GM12878 (cell line): ENCODE results near the gene LSM3. TPM values are rescaled to one million over a fixed set of nuclear protein-coding genes. Genes with fewer than 3 reads are reported as not detected.

Source experiments
- ATAC-seq: fragments of 200-7000 bp; cut with Tn5 transposase; 3 replicates; pipeline ENCODE4 v1.9.1; 2020; ENCODE audit warnings: mild to moderate bottlenecking, moderate library complexity
- BruUV-seq: library from RNA; stranded (reverse); fragments of 400-500 nt; replicated peaks from 2 replicates; lab custom pipeline; 2021; lab: Mats Ljungman, UMichigan
- CTCF ChIA-PET: fragments of 300-600 bp; sonication (Branson Sonifier 250); formaldehyde crosslinking; extraction: SDS; loops from one replicate; lab custom pipeline; 2021; ENCODE audit warnings: inconsistent platforms; lab: Yijun Ruan, JAX
- POLR2A ChIA-PET: fragments of 350-600 bp; formaldehyde crosslinking; extraction: SDS; loops from one replicate; lab custom pipeline; 2021; ENCODE audit warnings: inconsistent platforms; lab: Charles Lee
- RAD21 ChIA-PET: fragments of 300-600 bp; sonication (Branson Sonifier 250); formaldehyde crosslinking; loops from one replicate; lab custom pipeline; 2023; ENCODE audit warnings: antibody characterized with exemption; ENCODE audit not compliant: unreplicated experiment; lab: Charles Lee
- SMC1A ChIA-PET: fragments of 300-600 bp; sonication (Branson Sonifier 250); formaldehyde crosslinking; loops from one replicate; lab custom pipeline; 2023; ENCODE audit not compliant: unreplicated experiment, uncharacterized antibody; lab: Charles Lee
- DNase-seq: peaks from one replicate; pipeline ENCODE4 v3.0.0-alpha.2; 2011; ENCODE audit warnings: low read depth, low spot score
- FAIRE-seq: peaks from 3 replicates; lab custom pipeline; 2011; peaks lifted over from hg19 to GRCh38; lab: Jason Lieb, UNC
- H2AFZ ChIP-seq: 2 replicates; pipeline ENCODE4 v1.6.0; 2011; ENCODE audit warnings: low read depth, low read length, control low read depth; ENCODE audit not compliant: control insufficient read depth
- H3K27ac ChIP-seq: 2 replicates; pipeline ENCODE4 v1.5.1; 2011; ENCODE audit warnings: control low read depth; ENCODE audit not compliant: control insufficient read depth, insufficient read depth
- H3K27me3 ChIP-seq, 2 experiments: replicated peaks in 1 of 2; 2 replicates each; pipeline versions ENCODE4 v1.6.0 to v1.6.1; 2011; ENCODE audit warnings: low read length in 1 of 2; ENCODE audit not compliant: control insufficient read depth in 2 of 2, insufficient read depth in 2 of 2
- H3K36me3 ChIP-seq, 2 experiments: 2 replicates each; pipeline ENCODE4 v1.5.1; 2011; ENCODE audit warnings: low read length in 1 of 2; ENCODE audit not compliant: control insufficient read depth in 2 of 2, insufficient read depth in 2 of 2
- H3K4me1 ChIP-seq: 2 replicates; pipeline ENCODE4 v1.6.1; 2011; ENCODE audit warnings: mild to moderate bottlenecking, low read length, moderate library complexity, mixed read lengths; ENCODE audit not compliant: control insufficient read depth, insufficient read depth
- H3K4me2 ChIP-seq: 2 replicates; pipeline ENCODE4 v1.6.0; 2011; ENCODE audit warnings: control low read depth; ENCODE audit not compliant: control insufficient read depth, insufficient read depth
- H3K4me3 ChIP-seq: fragments of 200-600 bp; sonication (generic); 2 replicates; pipeline ENCODE4 v1.5.1; 2016
- H3K79me2 ChIP-seq: 2 replicates; pipeline ENCODE4 v1.6.0; 2011; ENCODE audit warnings: low read length; ENCODE audit not compliant: control insufficient read depth, insufficient read depth
- H3K9ac ChIP-seq: 2 replicates; pipeline ENCODE4 v1.8.0; 2011; ENCODE audit warnings: low read length, control low read depth, mixed read lengths; ENCODE audit not compliant: control insufficient read depth, insufficient read depth
- H3K9me3 ChIP-seq: replicated peaks from 3 replicates; pipeline ENCODE4 v1.5.1; 2011; ENCODE audit warnings: mild to moderate bottlenecking, low read length; ENCODE audit not compliant: control insufficient read depth, insufficient read depth
- H4K20me1 ChIP-seq: 2 replicates; pipeline ENCODE4 v1.6.0; 2011; ENCODE audit not compliant: control insufficient read depth, insufficient read depth
- KDM1A ChIP-seq: fragments of 200-600 bp; sonication (generic); IDR thresholded peaks from 2 replicates; pipeline ENCODE4 v1.6.1; 2016; ENCODE audit warnings: borderline replicate concordance
- MLLT1 ChIP-seq: fragments of 450-650 bp; IDR thresholded peaks from 2 replicates; pipeline ENCODE4 v1.6.1; 2016; ENCODE audit warnings: mild to moderate bottlenecking
- POU2F2 ChIP-seq: IDR thresholded peaks from 3 replicates; pipeline ENCODE4 v1.6.1; 2011; ENCODE audit warnings: low read depth, mild to moderate bottlenecking, low read length, borderline replicate concordance
- RB1 ChIP-seq: fragments of 450-650 bp; formaldehyde crosslinking; IDR thresholded peaks from 2 replicates; pipeline ENCODE4 v1.6.1; 2017; ENCODE audit warnings: mild to moderate bottlenecking, borderline replicate concordance
- RUNX3 ChIP-seq: IDR thresholded peaks from 2 replicates; pipeline ENCODE4 v1.6.1; 2012; ENCODE audit warnings: low read length, inconsistent platforms
- SMAD1 ChIP-seq: fragments of 450-650 bp; IDR thresholded peaks from 2 replicates; pipeline ENCODE4 v1.6.1; 2018; ENCODE audit warnings: mild to moderate bottlenecking, low read depth; ENCODE audit not compliant: partially characterized antibody
- SPI1 ChIP-seq: IDR thresholded peaks from 2 replicates; pipeline ENCODE4 v1.6.1; 2011; ENCODE audit warnings: low read depth, mild to moderate bottlenecking, low read length, moderate library complexity, borderline replicate concordance; ENCODE audit not compliant: insufficient read depth
- WGBS: methylation state at CpG from one replicate; pipeline ENCODE4 v1.1.6; 2016; ENCODE audit warnings: low lambda C conversion rate; ENCODE audit not compliant: insufficient replicate concordance, insufficient coverage; ENCODE audit errors: missing lambda C conversion rate; 5-methylcytosine and 5-hydroxymethylcytosine counted together
- in situ Hi-C: fragments of 300-500 bp; cut with MboI; formaldehyde crosslinking; loops from 9 replicates; pipeline ENCODE4 v1.14.3; 2018; ENCODE audit warnings: mixed read lengths
- intact Hi-C: fragments of 100-400 bp; cut with micrococcal nuclease; formaldehyde crosslinking; loops from one replicate; pipeline ENCODE4 v1.14.2; 2022; ENCODE audit not compliant: unreplicated experiment
- polyA plus RNA-seq, 11 experiments: library from polyadenylated mRNA; depleted of rRNA in 4 of 11; unstranded in 6 of 11; stranded (reverse) in 5 of 11; fragments of >200 nt; fragmentation: Nextera tagmentation in 4 of 11; fragmentation: Illumina TruSeq in 1 of 11; extraction: Ambion mirVana in 4 of 11; extraction: Trizol in 1 of 11; gene quantifications; 1 replicate in 1 of 11; 2 replicates in 10 of 11; pipeline versions ENCODE4 v1.2.1 to v1.2.3, GENCODE V29; 2011 to 2016; ENCODE audit warnings: inconsistent platforms in 2 of 11, missing spikeins in 2 of 11, low read depth in 1 of 11
- total RNA-seq, 4 experiments: library from RNA; depleted of rRNA in 3 of 4; stranded (reverse); fragments of >200 nt in 3 of 4; fragmentation: Illumina TruSeq in 1 of 4; extraction: Trizol in 1 of 4; gene quantifications; 2 replicates each; pipeline versions ENCODE4 v1.2.1 to v1.2.3, GENCODE V29; 2013 to 2021

The LSM3 gene
- total and polyA plus RNA-seq, 10 of the 15 experiments (the other 5 are each of a cell fraction or from before 2014, with no cell fraction given): 15.5 to 111 (median 29.1) TPM

GRCh38 chr3:14222457-14222856 is 43.8 kb downstream of the LSM3 start:
- DNase-seq (no peak), FAIRE-seq (no peak), ATAC-seq (no peak)
- intact Hi-C loops (no loop called here), in situ Hi-C loops (no loop called here)
- Histone ChIP-seq H3K4me3 (0 out of 2 replicates have a peak overlapping the region, but pooled peaks have one; percentile 2), H3K4me1 (peaks cover 10% of the 10 kb centered on the region), H3K4me2 (no peak overlapping the region), H2AFZ (no peak overlapping the region), H3K9me3 (peaks cover 3% of the 10 kb centered on the region), H3K36me3 (no peaks in the 10 kb centered on the region), H4K20me1 (no peaks in the 10 kb centered on the region), H3K9ac (no peak overlapping the region), H3K79me2 (no peaks in the 10 kb centered on the region), H3K27ac (no peak overlapping the region), H3K27me3 (no peaks in the 10 kb centered on the region)
- BruUV-seq: no TSS peak
- WGBS: 0% methylated on average over 1 of the region's 1 CpG
- TF ChIP-seq RB1: no peak
- TF ChIP-seq SMAD1: no peak
- TF ChIP-seq MLLT1: no peak
- TF ChIP-seq RUNX3: no peak
- TF ChIP-seq KDM1A: no peak
- TF ChIP-seq SPI1: no peak
- no peak for TF ChIP-seq POU2F2
- ChIA-PET CTCF (interaction anchor here (0.6 to 1.4 kb wide), 4 partner anchors 10 to 359 kb away, joined by 3 to 8 read pairs (median 4); no protein-coding TSS in a partner anchor), POLR2A (no interaction called here), SMC1A (interaction anchor here (1.2 kb wide), 1 partner anchor 19 kb away, joined by 6 read pairs; no protein-coding TSS in a partner anchor), RAD21 (interaction anchor here (2.5 kb wide), 1 partner anchor 19 kb away, joined by 5 read pairs; no protein-coding TSS in a partner anchor)
